Muscle of leg (tissue), 11 donors: ENCODE results near the gene RABGAP1L. TPM values are rescaled to one million over a fixed set of nuclear protein-coding genes. Genes with fewer than 3 reads are reported as not detected.
A peak's percentile ranks its signal among the peaks of the same experiment; 100 is the strongest.
"Not testable (repeated sequence)": the region's sequence is repeated elsewhere in the genome, so short reads cannot be mapped to it uniquely, and the experiment has no call there.

Experiments used
- DNase-seq: peaks from one replicate; pipeline ENCODE4 v3.0.0; 2013
- H3K27ac ChIP-seq: one replicate; pipeline ENCODE4 v1.5.1; 2013; ENCODE audit warnings: mild to moderate bottlenecking, low read length, control low read depth
- H3K27me3 ChIP-seq: one replicate; pipeline ENCODE4 v1.6.1; 2013; ENCODE audit warnings: low read length; ENCODE audit not compliant: control insufficient read depth, insufficient read depth
- H3K36me3 ChIP-seq: one replicate; pipeline ENCODE4 v1.6.1; 2013; ENCODE audit warnings: low read length; ENCODE audit not compliant: control insufficient read depth, insufficient read depth
- H3K4me1 ChIP-seq: one replicate; pipeline ENCODE4 v1.6.1; 2013; ENCODE audit warnings: low read length; ENCODE audit not compliant: control insufficient read depth, insufficient read depth
- H3K4me3 ChIP-seq: one replicate; pipeline ENCODE4 v1.5.1; 2013; ENCODE audit warnings: low read length, control low read depth
- H3K9me3 ChIP-seq: replicated peaks from 2 replicates; pipeline ENCODE4 v1.6.1; 2013; ENCODE audit warnings: low read depth, low read length; ENCODE audit not compliant: control insufficient read depth
- WGBS: methylation state at CpG from one replicate; pipeline ENCODE4 v1.1.5; 2013; ENCODE audit warnings: missing lambda C conversion rate; ENCODE audit not compliant: insufficient coverage; 5-methylcytosine and 5-hydroxymethylcytosine counted together
- polyA plus RNA-seq, 8 donors: library from polyadenylated mRNA; unstranded; fragments of 120-200 nt; gene quantifications; one replicate each; pipeline versions ENCODE4 v1.2.1 to v1.2.3, GENCODE V29; 2013; ENCODE audit warnings: inconsistent platforms in 1 of 8, low replicate concordance in 1 of 8; ENCODE audit not compliant: insufficient read length in 8 of 8, insufficient read depth in 1 of 8
- total RNA-seq: library from RNA; stranded (reverse); fragments of 120-200 nt; gene quantifications from one replicate; pipeline ENCODE4 v1.2.4, GENCODE V29; 2013

The RABGAP1L gene
- total and polyA plus RNA-seq, 9 donors: 9.8 to 27.2 (median 11.6) TPM

GRCh38 chr1:174516755-174517154, 357.4 kb downstream of the RABGAP1L start:
- not testable (repeated sequence) for H3K27me3 ChIP-seq, DNase-seq, H3K36me3 ChIP-seq, H3K4me3 ChIP-seq, H3K27ac ChIP-seq, H3K4me1 ChIP-seq, H3K9me3 ChIP-seq
- 100% methylated on average over 1 of the region's 6 CpGs for WGBS

GRCh38 chr1:174519844-174520243, 360.5 kb downstream of the RABGAP1L start:
- WGBS: no CpG with 5 or more reads among the region's 2 CpGs
- no peak overlapping the region for H3K27ac ChIP-seq
- DNase-seq: peak; percentile 15
- no peaks in the 10 kb centered on the region for H3K9me3 ChIP-seq
- no peak overlapping the region for H3K4me3 ChIP-seq
- no peaks in the 10 kb centered on the region for H3K36me3 ChIP-seq
- H3K27me3 ChIP-seq: no peaks in the 10 kb centered on the region
- H3K4me1 ChIP-seq: no peaks in the 10 kb centered on the region

DNA sequence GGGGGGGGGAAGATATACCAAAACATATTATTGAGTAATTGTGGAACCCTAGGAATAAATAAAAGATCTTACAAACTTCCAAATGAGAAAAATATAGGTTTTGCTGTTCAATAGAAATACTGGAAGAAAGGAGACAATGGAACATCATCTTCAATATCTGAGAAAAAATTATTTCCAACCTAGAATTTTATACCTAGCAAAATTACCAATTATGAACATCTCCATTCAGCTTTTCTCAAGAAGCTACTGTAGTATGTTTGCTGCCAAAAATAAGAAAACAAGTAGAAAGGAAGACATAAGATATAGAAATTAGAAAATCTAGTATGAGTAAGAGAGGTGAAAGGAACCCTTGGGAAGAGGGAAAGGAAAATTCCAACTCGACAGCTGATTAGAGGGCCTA, 372.4 kb downstream of the RABGAP1L start:
- Histone ChIP-seq H3K9me3 (peaks cover 19% of the 10 kb centered on the region), H3K27ac (no peak overlapping the region), H3K4me3 (no peak overlapping the region), H3K4me1 (no peaks in the 10 kb centered on the region), H3K36me3 (no peaks in the 10 kb centered on the region), H3K27me3 (no peaks in the 10 kb centered on the region)
- DNase-seq: no peak
- WGBS: 100% methylated on average over 1 of the region's 1 CpG

- Histone ChIP-seq H3K36me3 (no peaks in the 10 kb centered on the region), H3K4me3 (no peak overlapping the region), H3K27me3 (no peaks in the 10 kb centered on the region), H3K9me3 (peaks cover 13% of the 10 kb centered on the region), H3K4me1 (no peaks in the 10 kb centered on the region), H3K27ac (no peak overlapping the region)
- no peak for DNase-seq
Observed at GRCh38 chr1:174534789-174535188, 375.5 kb downstream of the RABGAP1L start.

GRCh38 chr1:174535207-174535606, 375.9 kb downstream of the RABGAP1L start:
- Histone ChIP-seq H3K27ac (no peak overlapping the region), H3K36me3 (no peaks in the 10 kb centered on the region), H3K27me3 (no peaks in the 10 kb centered on the region), H3K9me3 (peaks cover 9% of the 10 kb centered on the region), H3K4me3 (no peak overlapping the region), H3K4me1 (no peaks in the 10 kb centered on the region)
- no CpG with 5 or more reads among the region's 2 CpGs for WGBS
- DNase-seq: no peak

- H3K36me3 ChIP-seq, H3K27ac ChIP-seq, H3K4me3 ChIP-seq, H3K27me3 ChIP-seq, H3K4me1 ChIP-seq, H3K9me3 ChIP-seq, DNase-seq: not testable (repeated sequence)
- no CpG with 5 or more reads among the region's 2 CpGs for WGBS
Observed at GRCh38 chr1:174543421-174543820, 384.1 kb downstream of the RABGAP1L start.

DNA sequence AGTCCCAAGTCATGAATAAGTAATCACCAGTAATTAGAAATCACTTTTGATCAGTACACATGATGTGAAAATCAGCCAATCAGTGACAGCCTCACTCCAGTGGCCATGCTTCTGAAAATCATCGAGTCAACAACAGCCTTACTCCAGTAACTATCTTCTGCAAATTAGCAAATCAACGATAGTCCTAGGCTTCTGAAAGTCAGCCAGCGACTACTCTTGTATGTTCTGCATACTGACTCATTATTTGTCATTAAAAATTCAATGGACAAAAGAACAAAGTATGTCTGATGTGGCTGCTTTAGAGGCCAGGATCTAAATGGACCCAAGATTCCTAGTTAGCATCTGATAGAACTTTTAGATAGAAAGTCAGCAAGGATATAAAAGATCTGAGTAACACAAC, 391.0 kb downstream of the RABGAP1L start:
- 100% methylated on average over 1 of the region's 3 CpGs for WGBS
- no peaks in the 10 kb centered on the region for H3K36me3 ChIP-seq
- H3K9me3 ChIP-seq: peaks cover 3% of the 10 kb centered on the region
- H3K4me1 ChIP-seq: no peaks in the 10 kb centered on the region
- no peaks in the 10 kb centered on the region for H3K27me3 ChIP-seq
- no peak overlapping the region for H3K4me3 ChIP-seq
- DNase-seq: no peak
- H3K27ac ChIP-seq: no peak overlapping the region

DNA sequence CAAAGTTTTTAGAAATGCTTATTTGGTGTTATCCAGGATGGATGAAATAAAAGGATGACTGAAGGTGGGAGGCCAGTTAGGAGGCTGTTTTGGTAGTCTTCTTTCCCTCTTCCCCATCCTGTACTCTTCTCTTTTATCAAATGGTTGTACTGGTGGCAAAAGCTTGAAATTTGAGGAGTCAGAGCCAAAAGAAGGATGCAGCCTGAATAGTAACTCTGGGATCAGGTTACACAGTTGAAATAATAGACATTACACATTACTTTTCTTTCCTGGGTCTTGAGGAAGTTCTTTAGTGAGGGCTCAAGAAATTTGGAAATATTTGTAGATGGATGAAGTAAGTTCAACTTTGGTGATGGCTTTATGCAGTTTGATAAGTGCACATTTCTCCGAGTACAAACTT, 397.1 kb downstream of the RABGAP1L start:
- no peaks in the 10 kb centered on the region for H3K36me3 ChIP-seq
- no peaks in the 10 kb centered on the region for H3K27me3 ChIP-seq
- no peaks in the 10 kb centered on the region for H3K4me1 ChIP-seq
- H3K27ac ChIP-seq: no peak overlapping the region
- 60% methylated on average over 1 of the region's 1 CpG for WGBS
- no peak overlapping the region for H3K4me3 ChIP-seq
- peaks cover 3% of the 10 kb centered on the region for H3K9me3 ChIP-seq
- no peak for DNase-seq

GRCh38 chr1:174568551-174568950, 409.2 kb downstream of the RABGAP1L start:
- Histone ChIP-seq H3K4me1 (no peaks in the 10 kb centered on the region), H3K36me3 (no peaks in the 10 kb centered on the region), H3K9me3 (no peaks in the 10 kb centered on the region), H3K4me3 (no peak overlapping the region), H3K27ac (no peak overlapping the region), H3K27me3 (no peaks in the 10 kb centered on the region)
- DNase-seq: no peak

DNA sequence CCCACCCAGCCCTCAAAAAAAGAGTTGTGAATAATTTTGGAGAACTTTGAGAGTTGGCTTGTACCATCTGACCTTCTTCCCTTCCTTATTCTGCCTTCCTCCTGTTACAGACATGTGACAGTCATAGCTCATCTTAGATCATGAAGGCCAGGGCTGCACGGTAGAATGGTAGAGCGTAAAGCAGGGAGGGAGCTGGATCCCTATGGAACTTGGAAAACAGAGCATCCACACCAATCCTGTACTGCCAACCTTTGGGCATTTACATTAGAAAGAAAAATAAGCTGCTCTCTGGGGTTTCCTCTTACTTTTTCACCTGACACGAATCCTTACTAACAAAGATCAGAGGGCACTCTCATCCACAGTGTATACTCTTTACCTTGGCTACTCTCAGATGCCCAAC, 409.9 kb downstream of the RABGAP1L start:
- H3K27me3 ChIP-seq: no peaks in the 10 kb centered on the region
- no peaks in the 10 kb centered on the region for H3K4me1 ChIP-seq
- WGBS: no CpG with 5 or more reads among the region's 3 CpGs
- H3K9me3 ChIP-seq: no peaks in the 10 kb centered on the region
- no peak overlapping the region for H3K4me3 ChIP-seq
- H3K36me3 ChIP-seq: no peaks in the 10 kb centered on the region
- DNase-seq: no peak
- H3K27ac ChIP-seq: no peak overlapping the region

- DNase-seq: no peak
- no CpG with 5 or more reads among the region's 1 CpG for WGBS
- H3K9me3 ChIP-seq: peaks cover 4% of the 10 kb centered on the region
Observed at GRCh38 chr1:174572771-174573170, 413.5 kb downstream of the RABGAP1L start.

More at GRCh38 chr1:174572771-174573170, 413.5 kb downstream of the RABGAP1L start:
- Histone ChIP-seq H3K27me3 (no peaks in the 10 kb centered on the region), H3K4me3 (no peak overlapping the region), H3K27ac (no peak overlapping the region), H3K36me3 (no peaks in the 10 kb centered on the region), H3K4me1 (no peaks in the 10 kb centered on the region)
